Activated T-helper 1 cell treated with anti-CD3 and anti-CD28 coated beads, Interleukin-12 subunit alpha, Interleukin-12 subunit beta, Interleukin-2, Interleukin-4 antibody, amounts not matched to agents 30 ng/mL and 10 ng/mL and 1 ng/mL, durations not matched to agents 14 hours and 24 hours and 36 hours (primary cell): ENCODE data around the gene TMEM14C. TPM values are rescaled to one million over a fixed set of nuclear protein-coding genes. Genes with fewer than 3 reads are reported as not detected.
"Not testable (repeated sequence)": the region's sequence is repeated elsewhere in the genome, so short reads cannot be mapped to it uniquely, and the experiment has no call there.

Experiments
- DNase-seq: peaks from one replicate; pipeline ENCODE4 v3.0.0; 2021; ENCODE audit warnings: low spot score
- H3K27ac Mint-ChIP-seq: one replicate; pipeline ENCODE4 v1.8.0; 2021; ENCODE audit warnings: mild to moderate bottlenecking, mixed read lengths
- H3K27me3 Mint-ChIP-seq: one replicate; pipeline ENCODE4 v1.8.0; 2022; ENCODE audit warnings: mild to moderate bottlenecking, moderate library complexity, mixed read lengths; ENCODE audit not compliant: insufficient read depth
- H3K36me3 Mint-ChIP-seq: one replicate; pipeline ENCODE4 v1.8.0; 2021; ENCODE audit warnings: low read depth, mixed read lengths
- H3K4me1 Mint-ChIP-seq: one replicate; pipeline ENCODE4 v1.8.0; 2021; ENCODE audit warnings: low read depth, mixed read lengths
- H3K4me3 Mint-ChIP-seq: one replicate; pipeline ENCODE4 v1.8.0; 2021; ENCODE audit warnings: mild to moderate bottlenecking, moderate library complexity, mixed read lengths
- H3K9me3 Mint-ChIP-seq: one replicate; pipeline ENCODE4 v1.8.0; 2021; ENCODE audit warnings: mixed read lengths
- intact Hi-C: fragments of 100-400 bp; cut with micrococcal nuclease; formaldehyde crosslinking; loops from one replicate; pipeline ENCODE4 v1.15.1; 2024
- total RNA-seq: library from RNA; stranded (reverse); gene quantifications from 2 replicates; pipeline ENCODE4 v1.2.3, GENCODE V29; 2022

TMEM14C gene
- total RNA-seq, 1 donor from 2014 or later, result 57.3 TPM

GRCh38 chr6:10725044-10725443 lies 2.2 kb downstream of the TMEM14C start:
- intact Hi-C loops, result no loop called here

GRCh38 chr6:10725716-10726115 lies 2.8 kb downstream of the TMEM14C start:
- Mint-ChIP-seq H3K27ac (no peak overlapping the region), H3K36me3 (peaks cover 23% of the 10 kb centered on the region), H3K27me3 (no peaks in the 10 kb centered on the region), H3K9me3 (no peaks in the 10 kb centered on the region), H3K4me1 (peaks cover 44% of the 10 kb centered on the region), H3K4me3 (no peak overlapping the region)
- intact Hi-C loops, result no loop called here
- no peak for DNase-seq

More at GRCh38 chr6:10725044-10725443, 2.2 kb downstream of the TMEM14C start:
- H3K4me1 Mint-ChIP-seq, result peaks cover 44% of the 10 kb centered on the region
- no peaks in the 10 kb centered on the region for H3K27me3 Mint-ChIP-seq
- H3K4me3 Mint-ChIP-seq, result peak overlapping the region; percentile 9
- H3K9me3 Mint-ChIP-seq, result no peaks in the 10 kb centered on the region
- H3K36me3 Mint-ChIP-seq, result peaks cover 16% of the 10 kb centered on the region
- DNase-seq, result no peak
- no peak overlapping the region for H3K27ac Mint-ChIP-seq

GRCh38 chr6:10730254-10730653 lies 7.4 kb downstream of the TMEM14C start:
- H3K4me1 Mint-ChIP-seq, result peaks cover 6% of the 10 kb centered on the region
- no peak overlapping the region for H3K4me3 Mint-ChIP-seq
- no peaks in the 10 kb centered on the region for H3K27me3 Mint-ChIP-seq
- no peak for DNase-seq
- intact Hi-C loops, result no loop called here
- no peak overlapping the region for H3K27ac Mint-ChIP-seq
- peaks cover 22% of the 10 kb centered on the region for H3K36me3 Mint-ChIP-seq
- H3K9me3 Mint-ChIP-seq, result no peaks in the 10 kb centered on the region

GRCh38 chr6:10733151-10733715 lies 10.4 kb downstream of the TMEM14C start:
- Mint-ChIP-seq H3K4me3 (no peak overlapping the region), H3K27me3 (no peaks in the 10 kb centered on the region), H3K4me1 (no peaks in the 10 kb centered on the region), H3K9me3 (no peaks in the 10 kb centered on the region), H3K36me3 (peaks cover 13% of the 10 kb centered on the region), H3K27ac (no peak overlapping the region)
- intact Hi-C loops, result no loop called here
- no peak for DNase-seq

GRCh38 chr6:10733863-10734262 lies 11.0 kb downstream of the TMEM14C start:
- no peak for DNase-seq
- Mint-ChIP-seq H3K9me3 (no peaks in the 10 kb centered on the region), H3K27ac (no peak overlapping the region), H3K4me3 (no peak overlapping the region), H3K4me1 (no peaks in the 10 kb centered on the region), H3K36me3 (peaks cover 9% of the 10 kb centered on the region), H3K27me3 (no peaks in the 10 kb centered on the region)
- intact Hi-C loops, result no loop called here

- no peak overlapping the region for H3K27ac Mint-ChIP-seq
- H3K4me1 Mint-ChIP-seq, result no peaks in the 10 kb centered on the region
- no peaks in the 10 kb centered on the region for H3K36me3 Mint-ChIP-seq
- H3K4me3 Mint-ChIP-seq, result no peak overlapping the region
- H3K9me3 Mint-ChIP-seq, result no peaks in the 10 kb centered on the region
- H3K27me3 Mint-ChIP-seq, result no peaks in the 10 kb centered on the region
- no peak for DNase-seq
- intact Hi-C loops, result no loop called here
Observed at GRCh38 chr6:10736731-10737130, 13.9 kb downstream of the TMEM14C start.

GRCh38 chr6:10740061-10740460 lies 17.2 kb downstream of the TMEM14C start:
- Mint-ChIP-seq H3K27me3 (no peaks in the 10 kb centered on the region), H3K36me3 (peaks cover 2% of the 10 kb centered on the region), H3K9me3 (no peaks in the 10 kb centered on the region), H3K4me1 (no peaks in the 10 kb centered on the region), H3K4me3 (no peak overlapping the region), H3K27ac (no peak overlapping the region)
- intact Hi-C loops, result no loop called here
- no peak for DNase-seq

- intact Hi-C loops, H3K27me3 Mint-ChIP-seq, H3K36me3 Mint-ChIP-seq, H3K27ac Mint-ChIP-seq, H3K9me3 Mint-ChIP-seq, DNase-seq, H3K4me1 Mint-ChIP-seq, H3K4me3 Mint-ChIP-seq: not testable (repeated sequence)
Observed at GRCh38 chr6:10741643-10742042, 18.8 kb downstream of the TMEM14C start.

- Mint-ChIP-seq H3K36me3 (peaks cover 3% of the 10 kb centered on the region), H3K4me1 (peaks cover 13% of the 10 kb centered on the region), H3K4me3 (no peak overlapping the region), H3K27me3 (no peaks in the 10 kb centered on the region), H3K27ac (no peak overlapping the region), H3K9me3 (no peaks in the 10 kb centered on the region)
- intact Hi-C loops, result no loop called here
- no peak for DNase-seq
Observed at GRCh38 chr6:10742251-10742650, 19.4 kb downstream of the TMEM14C start.

GRCh38 chr6:10743515-10743914 lies 20.6 kb downstream of the TMEM14C start:
- DNase-seq, result no peak
- H3K9me3 Mint-ChIP-seq, result no peaks in the 10 kb centered on the region
- no peaks in the 10 kb centered on the region for H3K27me3 Mint-ChIP-seq
- H3K4me1 Mint-ChIP-seq, result peaks cover 15% of the 10 kb centered on the region
- H3K36me3 Mint-ChIP-seq, result peaks cover 3% of the 10 kb centered on the region
- H3K27ac Mint-ChIP-seq, result no peak overlapping the region
- intact Hi-C loops, result no loop called here
- no peak overlapping the region for H3K4me3 Mint-ChIP-seq

- Mint-ChIP-seq H3K9me3 (no peaks in the 10 kb centered on the region), H3K4me3 (no peak overlapping the region), H3K4me1 (peaks cover 31% of the 10 kb centered on the region), H3K27me3 (no peaks in the 10 kb centered on the region), H3K27ac (no peak overlapping the region), H3K36me3 (peaks cover 9% of the 10 kb centered on the region)
- intact Hi-C loops, result no loop called here
- DNase-seq, result no peak
Observed at GRCh38 chr6:10745116-10745515, 22.2 kb downstream of the TMEM14C start.

- Mint-ChIP-seq H3K27ac (peak overlapping the region; percentile 94), H3K36me3 (peaks cover 21% of the 10 kb centered on the region), H3K9me3 (no peaks in the 10 kb centered on the region), H3K27me3 (no peaks in the 10 kb centered on the region), H3K4me3 (peak overlapping the region; percentile 93), H3K4me1 (peaks cover 49% of the 10 kb centered on the region)
- intact Hi-C loops, result loop anchor here (1.0 to 2.0 kb wide), 7 partner anchors 24 to 346 kb away; partner anchors contain the start of genes C6orf52, MAK, PAK1IP1 and SMIM13
- DNase-seq, result no peak
Observed at GRCh38 chr6:10746915-10747250, 24.0 kb downstream of the TMEM14C start.

- Mint-ChIP-seq H3K27me3 (no peaks in the 10 kb centered on the region), H3K36me3 (peaks cover 25% of the 10 kb centered on the region), H3K4me1 (peaks cover 52% of the 10 kb centered on the region), H3K4me3 (peak within 1 kb of the TSS; percentile 93), H3K9me3 (no peaks in the 10 kb centered on the region), H3K27ac (peak within 1 kb of the TSS; percentile 94)
- peak; percentile 100 for DNase-seq
- intact Hi-C loops, result loop anchor here (1.0 to 2.0 kb wide), 7 partner anchors 24 to 346 kb away; partner anchors contain the start of genes C6orf52, MAK, PAK1IP1 and SMIM13
Observed at GRCh38 chr6:10747251-10747972, 24.5 kb downstream of the TMEM14C start, which contains the start of gene TMEM14B. Gene TMEM14B, plus strand, starts transcription at chr6:10747805. Its CDS starts 1,441 bp downstream, at chr6:10749246.
